ENCODE measurements around the gene ESYT2.

- TF ChIP-seq TAF1 (IDR thresholded peaks at IDR 0.05; ENCODE audit: borderline replicate concordance, low read depth, low read length): no peak
- no peak for TF ChIP-seq POLR2A (IDR thresholded peaks at IDR 0.05; ENCODE audit: low read depth, low read length)
- no peak for TF ChIP-seq POLR2AphosphoS5 (IDR thresholded peaks at IDR 0.05; ENCODE audit: low read depth, low read length)
Measured at GRCh38 chr7:158850545-158851102, 21.3 kb upstream of the ESYT2 start.
